Stimulated activated CD8-positive, alpha-beta memory T cell treated with anti-CD3 and anti-CD28 coated beads, Interleukin-2, amount 100 ng/mL, for 1 hour (primary cell): ENCODE results near the gene URB2.
"Not testable (repeated sequence)": the region's sequence is repeated elsewhere in the genome, so short reads cannot be mapped to it uniquely, and the experiment has no call there.

ENCODE experiments used
- DNase-seq, 2 donors: peaks; one replicate each; pipeline ENCODE4 v3.0.0-alpha.2; 2020; ENCODE audit warnings: low read depth in 2 of 2

The URB2 gene

GRCh38 chr1:229625915-229626831, at the start of gene URB2, which contains the start of gene TAF5L:
TSS of gene URB2 (plus strand) at chr1:229626247. CDS start at chr1:229627634, 1,387 bp downstream.
TSS of gene TAF5L (minus strand) at chr1:229626122. CDS start at chr1:229614482, 11,640 bp downstream.
- peak; percentile 59 to 70 for DNase-seq

- DNase-seq = no peak
Measured at GRCh38 chr1:229578168-229579058, 47.6 kb upstream of the URB2 start.

GRCh38 chr1:229579059-229579673, 46.9 kb upstream of the URB2 start:
- DNase-seq = no peak

- DNase-seq = no peak
Measured at GRCh38 chr1:229581485-229581884, 44.6 kb upstream of the URB2 start.

GRCh38 chr1:229582011-229582694, 43.9 kb upstream of the URB2 start:
- no peak for DNase-seq

GRCh38 chr1:229582715-229583114, 43.3 kb upstream of the URB2 start:
- DNase-seq = no peak

GRCh38 chr1:229585338-229585737, 40.7 kb upstream of the URB2 start:
- DNase-seq = no peak

GRCh38 chr1:229590119-229590518, 35.9 kb upstream of the URB2 start:
- no peak for DNase-seq

GRCh38 chr1:229593800-229594199, 32.2 kb upstream of the URB2 start:
- no peak for DNase-seq

GRCh38 chr1:229594227-229595008, 31.6 kb upstream of the URB2 start:
- DNase-seq = no peak

- not testable (repeated sequence) for DNase-seq
Measured at GRCh38 chr1:229595876-229596275, 30.2 kb upstream of the URB2 start.

GRCh38 chr1:229596925-229597699, 28.9 kb upstream of the URB2 start:
- DNase-seq = no peak

- DNase-seq = no peak
Measured at GRCh38 chr1:229597877-229598276, 28.2 kb upstream of the URB2 start.

- DNase-seq = no peak
Measured at GRCh38 chr1:229599218-229599954, 26.7 kb upstream of the URB2 start.

GRCh38 chr1:229600229-229600628, 25.8 kb upstream of the URB2 start:
- no peak for DNase-seq

GRCh38 chr1:229603371-229604005, 22.6 kb upstream of the URB2 start:
- DNase-seq = no peak

GRCh38 chr1:229607370-229607769, 18.7 kb upstream of the URB2 start:
- no peak for DNase-seq

GRCh38 chr1:229608590-229608989, 17.5 kb upstream of the URB2 start:
- no peak for DNase-seq

GRCh38 chr1:229613938-229614337, 12.1 kb upstream of the URB2 start:
- DNase-seq = no peak
